Right lobe of liver (tissue), 6 donors: ENCODE results near the gene SLC5A1. TPM values are rescaled to one million over a fixed set of nuclear protein-coding genes. Genes with fewer than 3 reads are reported as not detected.

Experiments used
- ATAC-seq, 4 donors: fragments of 200-7000 bp; cut with Tn5 transposase; one replicate each; pipeline ENCODE4 v1.9.1; 2020; ENCODE audit warnings: mild to moderate bottlenecking in 4 of 4, moderate library complexity in 4 of 4
- DNase-seq, 3 donors: peaks; one replicate each; pipeline ENCODE4 v3.0.0-alpha.2; 2020
- H3K27ac ChIP-seq, 3 donors: fragments of 200-600 bp; one replicate each; pipeline ENCODE4 v1.8.0; 2022
- H3K27me3 ChIP-seq, 2 donors: fragments of 200-600 bp; one replicate each; pipeline ENCODE4 v1.8.0; 2022
- H3K36me3 ChIP-seq, 4 donors: fragments of 200-600 bp; sonication (generic) in 1 of 4; one replicate each; pipeline versions ENCODE4 v1.5.1 to v1.8.0; 2017 to 2022; ENCODE audit warnings: control low read depth in 1 of 4
- H3K4me1 ChIP-seq, 4 donors: fragments of 200-600 bp; sonication (generic) in 1 of 4; one replicate each; pipeline versions ENCODE4 v1.5.1 to v1.8.0; 2017 to 2022; ENCODE audit warnings: control low read depth in 1 of 4
- H3K4me3 ChIP-seq, 3 donors: fragments of 200-600 bp; one replicate each; pipeline ENCODE4 v1.8.0; 2022
- H3K9me3 ChIP-seq, 4 donors: fragments of 200-600 bp; sonication (generic) in 1 of 4; one replicate each; pipeline versions ENCODE4 v1.5.1 to v1.8.0; 2017 to 2022; ENCODE audit warnings: control low read depth in 1 of 4
- POLR2A ChIP-seq: fragments of 450-650 bp; IDR thresholded peaks from one replicate; pipeline ENCODE4 v1.6.1; 2017; ENCODE audit warnings: antibody characterized with exemption, mild to moderate bottlenecking
- WGBS: methylation state at CpG from one replicate; pipeline ENCODE4 v1.1.6; 2018; ENCODE audit warnings: low coverage, low lambda C conversion rate; ENCODE audit not compliant: insufficient coverage; ENCODE audit errors: missing lambda C conversion rate; 5-methylcytosine and 5-hydroxymethylcytosine counted together
- intact Hi-C, 2 donors: fragments of 100-400 bp; cut with DNase I; formaldehyde crosslinking; loops; one replicate each; pipeline versions ENCODE4 v1.11.2 to v1.14.1; 2022
- total RNA-seq, 6 experiments: library from RNA; depleted of rRNA in 2 of 6; stranded (reverse); fragments of >200 nt in 2 of 6; fragmentation: NEBNext Ultra II Directional in 3 of 6; extraction: Animal tissue kit (Norgen Biotek cat#: 25700) in 3 of 6; gene quantifications; one replicate each; pipeline versions ENCODE4 v1.1.0 to v1.2.4, GENCODE V29; 2016 to 2023
- TF ChIP-seq, protein P1 (sequence below), 4 donors: fragments of 200-600 bp in 3 of 4; fragments of 450-650 bp in 1 of 4; IDR thresholded peaks; one replicate each; pipeline versions ENCODE4 v1.5.1 to v1.8.0; 2016 to 2022; ENCODE audit warnings: antibody characterized with exemption in 4 of 4, mild to moderate bottlenecking in 2 of 4
- donor health status: DM: no; HTN: yes; CAD: no.
- donor health status: DM: no; HTN: no; CAD: no.
- donor health status: DM: no; HTN: no; CAD: no.
- donor health status: DM: no; HTN: yes; CAD: no.
- donor health status: DM: no; HTN: yes; CAD: no.

The SLC5A1 gene
- total RNA-seq, 6 experiments from 2014 or later, result 0.31 to 1.7 (median 0.85) TPM

- no peak for DNase-seq
- 81% methylated on average over 2 of the region's 2 CpGs for WGBS
- intact Hi-C loops, result no loop called here
Observed at GRCh38 chr22:32052244-32052643, 9.2 kb downstream of the SLC5A1 start.

GRCh38 chr22:32052936-32053791 lies 10.1 kb downstream of the SLC5A1 start:
- no peak for TF ChIP-seq POLR2A
- TF ChIP-seq, protein P1, sequence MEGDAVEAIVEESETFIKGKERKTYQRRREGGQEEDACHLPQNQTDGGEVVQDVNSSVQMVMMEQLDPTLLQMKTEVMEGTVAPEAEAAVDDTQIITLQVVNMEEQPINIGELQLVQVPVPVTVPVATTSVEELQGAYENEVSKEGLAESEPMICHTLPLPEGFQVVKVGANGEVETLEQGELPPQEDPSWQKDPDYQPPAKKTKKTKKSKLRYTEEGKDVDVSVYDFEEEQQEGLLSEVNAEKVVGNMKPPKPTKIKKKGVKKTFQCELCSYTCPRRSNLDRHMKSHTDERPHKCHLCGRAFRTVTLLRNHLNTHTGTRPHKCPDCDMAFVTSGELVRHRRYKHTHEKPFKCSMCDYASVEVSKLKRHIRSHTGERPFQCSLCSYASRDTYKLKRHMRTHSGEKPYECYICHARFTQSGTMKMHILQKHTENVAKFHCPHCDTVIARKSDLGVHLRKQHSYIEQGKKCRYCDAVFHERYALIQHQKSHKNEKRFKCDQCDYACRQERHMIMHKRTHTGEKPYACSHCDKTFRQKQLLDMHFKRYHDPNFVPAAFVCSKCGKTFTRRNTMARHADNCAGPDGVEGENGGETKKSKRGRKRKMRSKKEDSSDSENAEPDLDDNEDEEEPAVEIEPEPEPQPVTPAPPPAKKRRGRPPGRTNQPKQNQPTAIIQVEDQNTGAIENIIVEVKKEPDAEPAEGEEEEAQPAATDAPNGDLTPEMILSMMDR (IDR thresholded peaks at IDR 0.05), result no peak
- ATAC-seq, result no peak
- no peaks in the 10 kb centered on the region for H3K9me3 ChIP-seq

More at GRCh38 chr22:32052244-32052643, 9.2 kb downstream of the SLC5A1 start:
- Histone ChIP-seq H3K4me1 (no peaks in the 10 kb centered on the region), H3K4me3 (no peak overlapping the region), H3K27me3 (no peaks in the 10 kb centered on the region), H3K27ac (no peak overlapping the region), H3K36me3 (no peaks in the 10 kb centered on the region), H3K9me3 (no peaks in the 10 kb centered on the region)
- no peak for TF ChIP-seq POLR2A
- TF ChIP-seq, protein P1 (IDR thresholded peaks at IDR 0.05), result no peak
- ATAC-seq, result no peak

GRCh38 chr22:32055069-32055468 lies 12.0 kb downstream of the SLC5A1 start:
- no peaks in the 10 kb centered on the region for H3K36me3 ChIP-seq
- no peaks in the 10 kb centered on the region for H3K27me3 ChIP-seq
- H3K4me3 ChIP-seq, result no peak overlapping the region
- WGBS, result 19% methylated on average over 2 of the region's 2 CpGs
- intact Hi-C loops, result no loop called here
- no peaks in the 10 kb centered on the region for H3K9me3 ChIP-seq
- DNase-seq, result no peak
- TF ChIP-seq, protein P1 (IDR thresholded peaks at IDR 0.05), result no peak
- TF ChIP-seq POLR2A, result no peak
- H3K4me1 ChIP-seq, result no peaks in the 10 kb centered on the region
- peak in 1 of 4 donors; percentile 49 for ATAC-seq
- no peak overlapping the region for H3K27ac ChIP-seq

More at GRCh38 chr22:32052936-32053791, 10.1 kb downstream of the SLC5A1 start:
- 44% methylated on average over 5 of the region's 5 CpGs for WGBS
- H3K36me3 ChIP-seq, result no peaks in the 10 kb centered on the region
- intact Hi-C loops, result no loop called here
- H3K27me3 ChIP-seq, result no peaks in the 10 kb centered on the region
- H3K4me1 ChIP-seq, result no peaks in the 10 kb centered on the region
- DNase-seq, result no peak
- H3K4me3 ChIP-seq, result no peak overlapping the region
- H3K27ac ChIP-seq, result no peak overlapping the region

GRCh38 chr22:32058656-32059260 lies 15.7 kb downstream of the SLC5A1 start:
- DNase-seq, result no peak
- 61% methylated on average over 3 of the region's 3 CpGs for WGBS

More at GRCh38 chr22:32058656-32059260, 15.7 kb downstream of the SLC5A1 start:
- intact Hi-C loops, result no loop called here
- Histone ChIP-seq H3K27me3 (no peaks in the 10 kb centered on the region), H3K36me3 (no peaks in the 10 kb centered on the region), H3K4me1 (no peaks in the 10 kb centered on the region), H3K9me3 (no peaks in the 10 kb centered on the region), H3K27ac (no peak overlapping the region), H3K4me3 (no peak overlapping the region)
- ATAC-seq, result no peak
- no peak for TF ChIP-seq POLR2A
- TF ChIP-seq, protein P1 (IDR thresholded peaks at IDR 0.05), result no peak
